GM12878 (cell line): Measurements from ENCODE around the gene PPARD. TPM values are rescaled to one million over a fixed set of nuclear protein-coding genes. Genes with fewer than 3 reads are reported as not detected.

Experiments
- CREB1 ChIP-seq: IDR thresholded peaks from 2 replicates; pipeline ENCODE4 v1.6.1; 2012; ENCODE audit warnings: low read depth, mild to moderate bottlenecking, inconsistent platforms
- EGR1 ChIP-seq, 2 experiments: IDR thresholded peaks; 1 replicate in 1 of 2; 2 replicates in 1 of 2; pipeline ENCODE4 v1.6.1; 2011 to 2012; ENCODE audit warnings: low read depth in 2 of 2, low read length in 2 of 2, borderline replicate concordance in 1 of 2, mild to moderate bottlenecking in 1 of 2, moderate library complexity in 1 of 2
- IKZF2 ChIP-seq, 2 experiments: fragments of 450-650 bp; IDR thresholded peaks; 2 replicates each; pipeline ENCODE4 v1.6.1; 2017; ENCODE audit warnings: mild to moderate bottlenecking in 2 of 2, moderate library complexity in 2 of 2
- JUNB ChIP-seq: IDR thresholded peaks from 2 replicates; pipeline ENCODE4 v1.6.1; 2016; ENCODE audit warnings: antibody characterized with exemption, mild to moderate bottlenecking
- SRF ChIP-seq, 2 experiments: IDR thresholded peaks; 2 replicates each; pipeline ENCODE4 v1.6.1; 2011; ENCODE audit warnings: low read depth in 2 of 2, low read length in 2 of 2, mild to moderate bottlenecking in 1 of 2, moderate library complexity in 1 of 2
- TBL1XR1 ChIP-seq: IDR thresholded peaks from 2 replicates; pipeline ENCODE4 v1.6.1; 2012; ENCODE audit warnings: low read depth, low read length, improper control_type of control experiment
- ZBTB40 ChIP-seq: fragments of 450-650 bp; IDR thresholded peaks from 2 replicates; pipeline ENCODE4 v1.6.1; 2016; ENCODE audit warnings: mild to moderate bottlenecking, moderate library complexity, borderline replicate concordance
- polyA plus RNA-seq, 11 experiments: library from polyadenylated mRNA; depleted of rRNA in 4 of 11; unstranded in 6 of 11; stranded (reverse) in 5 of 11; fragments of >200 nt; fragmentation: Nextera tagmentation in 4 of 11; fragmentation: Illumina TruSeq in 1 of 11; extraction: Ambion mirVana in 4 of 11; extraction: Trizol in 1 of 11; gene quantifications; 1 replicate in 1 of 11; 2 replicates in 10 of 11; pipeline versions ENCODE4 v1.2.1 to v1.2.3, GENCODE V29; 2011 to 2016; ENCODE audit warnings: inconsistent platforms in 2 of 11, missing spikeins in 2 of 11, low read depth in 1 of 11
- total RNA-seq, 4 experiments: library from RNA; depleted of rRNA in 3 of 4; stranded (reverse); fragments of >200 nt in 3 of 4; fragmentation: Illumina TruSeq in 1 of 4; extraction: Trizol in 1 of 4; gene quantifications; 2 replicates each; pipeline versions ENCODE4 v1.2.1 to v1.2.3, GENCODE V29; 2013 to 2021
- TF ChIP-seq, protein P1 (sequence below): fragments of 450-650 bp; formaldehyde crosslinking; IDR thresholded peaks from 2 replicates; pipeline ENCODE4 v1.4.0; 2022; ENCODE audit warnings: mild to moderate bottlenecking, moderate library complexity

PPARD gene
- total and polyA plus RNA-seq, 10 of the 15 experiments (the other 5 are each of a cell fraction or from before 2014, with no cell fraction given) = 0.05 to 12.6 (median 6.7) TPM

DNA sequence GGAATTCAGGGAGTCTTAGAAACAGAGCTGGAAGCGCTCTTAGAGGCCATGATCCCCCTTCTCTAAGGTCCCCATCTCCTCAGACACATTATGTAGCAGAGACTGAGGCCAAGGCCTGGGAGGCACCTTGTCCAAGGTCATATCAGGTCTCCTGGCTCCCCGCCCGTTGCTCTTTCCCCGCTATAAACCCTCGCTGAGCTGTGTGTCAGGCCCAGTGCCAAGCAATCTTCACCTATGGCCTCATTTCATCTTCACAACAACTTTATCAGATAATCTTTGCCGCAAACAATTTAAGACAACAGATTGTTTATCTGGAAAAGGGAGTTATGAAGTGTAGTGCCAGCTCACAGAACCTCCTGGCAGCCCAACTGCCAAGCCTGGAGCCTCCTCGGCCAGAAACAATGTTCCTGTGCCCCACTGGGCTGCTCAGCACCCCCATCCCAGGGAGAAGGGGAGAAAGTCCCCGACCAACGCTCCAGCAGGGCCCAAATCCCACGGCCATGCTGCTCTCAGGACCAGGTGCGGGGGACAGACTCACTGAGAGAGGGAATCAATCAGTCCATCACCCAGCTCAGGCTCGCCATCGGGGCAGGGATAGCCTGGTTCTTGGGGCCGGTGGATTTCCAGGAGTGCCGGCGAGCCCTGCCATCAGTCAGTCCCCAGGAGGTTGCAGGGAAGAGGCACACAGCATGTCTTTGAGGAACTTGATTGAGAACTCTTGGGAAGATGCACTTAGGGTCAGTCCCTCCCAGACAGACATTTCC, 92.9 kb downstream of the PPARD start (continued):
- TF ChIP-seq, protein P1, sequence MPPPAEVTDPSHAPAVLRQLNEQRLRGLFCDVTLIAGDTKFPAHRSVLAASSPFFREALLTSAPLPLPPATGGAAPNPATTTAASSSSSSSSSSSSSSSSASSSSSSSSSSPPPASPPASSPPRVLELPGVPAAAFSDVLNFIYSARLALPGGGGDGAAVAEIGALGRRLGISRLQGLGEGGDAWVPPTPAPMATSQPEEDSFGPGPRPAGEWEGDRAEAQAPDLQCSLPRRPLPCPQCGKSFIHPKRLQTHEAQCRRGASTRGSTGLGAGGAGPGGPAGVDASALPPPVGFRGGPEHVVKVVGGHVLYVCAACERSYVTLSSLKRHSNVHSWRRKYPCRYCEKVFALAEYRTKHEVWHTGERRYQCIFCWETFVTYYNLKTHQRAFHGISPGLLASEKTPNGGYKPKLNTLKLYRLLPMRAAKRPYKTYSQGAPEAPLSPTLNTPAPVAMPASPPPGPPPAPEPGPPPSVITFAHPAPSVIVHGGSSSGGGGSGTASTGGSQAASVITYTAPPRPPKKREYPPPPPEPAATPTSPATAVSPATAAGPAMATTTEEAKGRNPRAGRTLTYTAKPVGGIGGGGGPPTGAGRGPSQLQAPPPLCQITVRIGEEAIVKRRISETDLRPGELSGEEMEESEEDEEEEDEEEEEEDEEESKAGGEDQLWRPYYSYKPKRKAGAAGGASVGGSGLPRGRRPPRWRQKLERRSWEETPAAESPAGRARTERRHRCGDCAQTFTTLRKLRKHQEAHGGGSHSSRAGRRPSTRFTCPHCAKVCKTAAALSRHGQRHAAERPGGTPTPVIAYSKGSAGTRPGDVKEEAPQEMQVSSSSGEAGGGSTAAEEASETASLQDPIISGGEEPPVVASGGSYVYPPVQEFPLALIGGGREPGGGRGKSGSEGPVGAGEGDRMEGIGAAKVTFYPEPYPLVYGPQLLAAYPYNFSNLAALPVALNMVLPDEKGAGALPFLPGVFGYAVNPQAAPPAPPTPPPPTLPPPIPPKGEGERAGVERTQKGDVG (CRISPR knock-in tag) = no peak
- TF ChIP-seq IKZF2 (IDR thresholded peaks at IDR 0.05) (no peak), EGR1 (IDR thresholded peaks at IDR 0.05; ENCODE audit: borderline replicate concordance in 1 of 2, low read depth in 2 of 2, low read length in 2 of 2) (no peak), TBL1XR1 (no peak), ZBTB40 (no peak), JUNB (no peak), SRF (IDR thresholded peaks at IDR 0.05; ENCODE audit: low read depth in 2 of 2, low read length in 2 of 2) (no peak), CREB1 (no peak)
